GM12873 (cell line): ENCODE data around the gene SREK1IP1.

ENCODE experiments used
- TF ChIP-seq, protein P1 (sequence below): IDR thresholded peaks from 2 replicates; pipeline ENCODE4 v1.5.1; 2012; ENCODE audit warnings: low read depth, mild to moderate bottlenecking, moderate library complexity, low read length, control low read depth; ENCODE audit not compliant: insufficient read depth; ENCODE audit errors: missing control alignments

Gene SREK1IP1

DNA sequence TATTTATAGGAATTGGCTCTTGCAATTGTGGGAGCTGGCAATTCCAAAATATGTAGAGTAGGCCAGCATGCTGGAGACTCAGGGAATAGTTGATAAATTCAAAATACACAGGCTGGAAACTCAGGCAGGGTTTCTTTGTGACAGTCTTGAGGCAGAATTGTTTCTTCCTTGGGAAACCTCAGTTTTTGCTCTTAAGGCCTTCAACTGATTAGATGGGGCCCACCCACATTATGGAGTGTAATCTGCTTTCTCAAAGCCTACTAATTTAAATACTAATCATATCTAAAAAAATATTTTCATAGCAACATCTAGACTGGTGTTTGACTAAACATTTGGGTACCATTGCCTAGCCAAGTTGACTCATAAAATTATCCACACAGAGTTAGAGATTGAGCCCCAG is 27.8 kb upstream of the SREK1IP1 start:
- TF ChIP-seq, protein P1, sequence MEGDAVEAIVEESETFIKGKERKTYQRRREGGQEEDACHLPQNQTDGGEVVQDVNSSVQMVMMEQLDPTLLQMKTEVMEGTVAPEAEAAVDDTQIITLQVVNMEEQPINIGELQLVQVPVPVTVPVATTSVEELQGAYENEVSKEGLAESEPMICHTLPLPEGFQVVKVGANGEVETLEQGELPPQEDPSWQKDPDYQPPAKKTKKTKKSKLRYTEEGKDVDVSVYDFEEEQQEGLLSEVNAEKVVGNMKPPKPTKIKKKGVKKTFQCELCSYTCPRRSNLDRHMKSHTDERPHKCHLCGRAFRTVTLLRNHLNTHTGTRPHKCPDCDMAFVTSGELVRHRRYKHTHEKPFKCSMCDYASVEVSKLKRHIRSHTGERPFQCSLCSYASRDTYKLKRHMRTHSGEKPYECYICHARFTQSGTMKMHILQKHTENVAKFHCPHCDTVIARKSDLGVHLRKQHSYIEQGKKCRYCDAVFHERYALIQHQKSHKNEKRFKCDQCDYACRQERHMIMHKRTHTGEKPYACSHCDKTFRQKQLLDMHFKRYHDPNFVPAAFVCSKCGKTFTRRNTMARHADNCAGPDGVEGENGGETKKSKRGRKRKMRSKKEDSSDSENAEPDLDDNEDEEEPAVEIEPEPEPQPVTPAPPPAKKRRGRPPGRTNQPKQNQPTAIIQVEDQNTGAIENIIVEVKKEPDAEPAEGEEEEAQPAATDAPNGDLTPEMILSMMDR: no peak

GRCh38 chr5:64794053-64794770 is 25.7 kb upstream of the SREK1IP1 start:
- TF ChIP-seq, protein P1: no peak

- TF ChIP-seq, protein P1: no peak
Observed at GRCh38 chr5:64792469-64792868, 24.0 kb upstream of the SREK1IP1 start.

GRCh38 chr5:64790210-64790609 is 21.7 kb upstream of the SREK1IP1 start:
- TF ChIP-seq, protein P1: no peak

DNA sequence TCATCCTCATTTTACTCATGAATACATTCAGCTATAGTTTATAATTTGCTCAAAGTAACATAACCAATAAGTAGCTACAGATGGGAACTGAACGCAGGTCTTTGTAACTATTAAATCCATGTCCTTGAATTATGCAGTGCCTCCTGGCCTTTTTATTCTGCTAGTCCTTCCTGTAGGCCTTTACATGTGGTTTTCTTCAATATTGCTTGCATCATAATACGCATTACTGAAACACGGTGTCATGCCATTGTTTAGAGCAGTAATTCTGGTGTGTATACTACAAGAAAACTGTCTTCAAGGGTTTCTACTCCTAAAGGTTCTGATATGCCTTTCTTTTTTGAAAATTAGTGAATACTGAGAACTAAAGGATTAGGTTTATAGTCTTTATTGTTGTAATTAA is 21.0 kb upstream of the SREK1IP1 start:
- TF ChIP-seq, protein P1: no peak

DNA sequence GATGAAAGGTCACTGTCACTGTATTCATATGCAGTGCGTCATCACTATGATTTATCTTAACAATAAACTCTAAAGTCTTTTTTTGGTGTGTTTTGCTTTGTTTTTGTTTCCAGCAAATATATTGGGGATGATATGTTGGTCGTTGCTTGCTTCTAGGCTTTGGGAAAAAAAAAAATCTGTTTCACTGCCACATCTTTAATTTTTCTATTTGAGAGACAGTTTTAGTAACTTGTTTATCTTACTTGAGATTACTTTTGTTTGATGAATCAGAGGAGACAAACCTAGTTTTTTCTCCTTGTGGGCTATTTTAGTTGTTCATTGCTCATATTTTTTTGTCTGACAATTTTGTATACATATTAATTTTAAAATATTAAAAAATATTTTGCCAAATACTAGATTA is 19.7 kb upstream of the SREK1IP1 start:
- TF ChIP-seq, protein P1: no peak

GRCh38 chr5:64786372-64786771 is 17.9 kb upstream of the SREK1IP1 start:
- TF ChIP-seq, protein P1: no peak
